Panc1 (cell line): ENCODE measurements around the gene RAB11FIP2. TPM values are rescaled to one million over a fixed set of nuclear protein-coding genes. Genes with fewer than 3 reads are reported as not detected.

Experiments used
- ATAC-seq: fragments of 200-7000 bp; cut with Tn5 transposase; 2 replicates; pipeline ENCODE4 v1.9.1; 2020; ENCODE audit warnings: mild to moderate bottlenecking, moderate library complexity
- BruUV-seq: library from RNA; stranded (reverse); fragments of 400-500 nt; replicated peaks from 2 replicates; lab custom pipeline; 2021; lab: Mats Ljungman, UMichigan
- CTCF ChIA-PET: fragments of 300-600 bp; sonication (Branson Sonifier 250); formaldehyde crosslinking; loops from one replicate; lab custom pipeline; 2022; ENCODE audit warnings: antibody characterized with exemption; lab: Charles Lee
- POLR2A ChIA-PET: fragments of 300-600 bp; sonication (Branson Sonifier 250); formaldehyde crosslinking; loops from one replicate; lab custom pipeline; 2022; ENCODE audit warnings: antibody characterized with exemption; lab: Charles Lee
- DNase-seq: peaks from one replicate; pipeline ENCODE4 v3.0.0-alpha.2; 2010; ENCODE audit warnings: low read depth, low spot score
- H3K27ac ChIP-seq: 2 replicates; pipeline ENCODE4 v1.5.1; 2011; ENCODE audit warnings: mild to moderate bottlenecking, low read length, inconsistent platforms
- H3K27me3 ChIP-seq: fragments of 200-500 bp; sonication (Bioruptor generic); 2 replicates; pipeline ENCODE4 v1.6.0; 2014; ENCODE audit warnings: low read length, inconsistent platforms; ENCODE audit not compliant: control insufficient read depth, insufficient read depth
- H3K36me3 ChIP-seq: fragments of 200-500 bp; sonication (Bioruptor generic); 2 replicates; pipeline ENCODE4 v1.5.1; 2014; ENCODE audit warnings: inconsistent platforms, mild to moderate bottlenecking, low read length, moderate library complexity; ENCODE audit not compliant: control insufficient read depth, insufficient read depth
- H3K4me1 ChIP-seq: 2 replicates; pipeline ENCODE4 v1.5.1; 2011; ENCODE audit warnings: inconsistent platforms, mild to moderate bottlenecking, low read length, moderate library complexity; ENCODE audit not compliant: control insufficient read depth, insufficient read depth
- H3K4me3 ChIP-seq, 2 experiments: 2 replicates each; pipeline ENCODE4 v1.5.1; 2011 to 2012; ENCODE audit warnings: low read depth in 2 of 2, low read length in 2 of 2, mild to moderate bottlenecking in 2 of 2, inconsistent platforms in 1 of 2, moderate library complexity in 1 of 2
- H3K9me3 ChIP-seq: fragments of 200-500 bp; sonication (Bioruptor generic); 2 replicates; pipeline ENCODE4 v1.5.1; 2014; ENCODE audit warnings: low read depth, mild to moderate bottlenecking, inconsistent platforms, low read length, moderate library complexity; ENCODE audit not compliant: control insufficient read depth, insufficient read depth
- POLR2AphosphoS5 ChIP-seq: IDR thresholded peaks from 2 replicates; pipeline ENCODE4 v1.6.1; 2012; ENCODE audit warnings: mild to moderate bottlenecking, low read depth, low read length, moderate library complexity
- SIN3A ChIP-seq: IDR thresholded peaks from 2 replicates; pipeline ENCODE4 v1.6.1; 2012; ENCODE audit warnings: low read depth, mild to moderate bottlenecking, low read length, moderate library complexity, borderline replicate concordance; ENCODE audit not compliant: insufficient read depth
- TCF7L2 ChIP-seq: IDR thresholded peaks from 2 replicates; pipeline ENCODE4 v1.6.1; 2011; ENCODE audit warnings: mild to moderate bottlenecking, low read depth, low read length, inconsistent platforms
- in situ Hi-C: cut with HindIII; loops from 2 replicates; pipeline ENCODE4 v1.10.0; 2016; ENCODE audit warnings: low sequenced_read_pairs, low pct_unique_long_range_greater_than_20kb
- intact Hi-C: fragments of 100-400 bp; cut with micrococcal nuclease; formaldehyde crosslinking; loops from one replicate; pipeline ENCODE4 v1.10.0; 2022; ENCODE audit not compliant: unreplicated experiment
- total RNA-seq: library from RNA; stranded (reverse); gene quantifications from one replicate; pipeline ENCODE4 v1.2.1, GENCODE V29; 2021; ENCODE audit not compliant: unreplicated experiment
- TF ChIP-seq, protein P1 (sequence below), 2 experiments: IDR thresholded peaks; 2 replicates each; pipeline ENCODE4 v1.6.1; 2011 to 2012; ENCODE audit warnings: low read depth in 2 of 2, control low read depth in 1 of 2, low read length in 1 of 2, mild to moderate bottlenecking in 1 of 2, moderate library complexity in 1 of 2; ENCODE audit not compliant: insufficient read depth in 1 of 2
- TF ChIP-seq, protein P2 (sequence below): fragments of 450-650 bp; IDR thresholded peaks from 2 replicates; pipeline ENCODE4 v1.5.1; 2017; ENCODE audit warnings: mild to moderate bottlenecking

The RAB11FIP2 gene
- total RNA-seq, 1 experiment from 2014 or later: 18.1 TPM

DNA sequence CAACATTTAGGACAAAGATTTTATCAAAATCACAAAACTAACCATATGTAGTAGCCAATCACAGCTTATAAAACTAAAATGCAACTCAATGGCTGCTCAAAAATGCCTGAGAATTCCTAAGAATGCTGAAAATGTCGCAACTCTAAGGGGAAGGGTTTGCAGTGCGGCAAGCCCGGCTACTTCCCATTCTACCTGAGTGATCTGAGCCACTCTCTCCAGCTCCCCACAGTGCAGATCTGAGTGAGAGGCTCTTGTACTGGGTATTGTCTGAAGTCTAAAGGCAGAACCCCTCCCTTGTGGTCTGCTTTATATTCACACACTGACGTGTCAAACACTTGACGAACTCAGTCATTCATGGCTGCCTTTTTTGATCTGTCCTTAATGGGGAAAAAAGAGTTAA is 28.9 kb downstream of the RAB11FIP2 start:
- H3K4me3 ChIP-seq: no peak overlapping the region
- in situ Hi-C loops (no loop called here), intact Hi-C loops (no loop called here)
- H3K9me3 ChIP-seq: no peaks in the 10 kb centered on the region
- ChIA-PET POLR2A (no interaction called here), CTCF (no interaction called here)
- no TSS peak for BruUV-seq
- H3K27me3 ChIP-seq: no peaks in the 10 kb centered on the region
- no peak for TF ChIP-seq SIN3A
- DNase-seq (no peak), ATAC-seq (no peak)
- no peaks in the 10 kb centered on the region for H3K4me1 ChIP-seq
- H3K27ac ChIP-seq: no peak overlapping the region
- H3K36me3 ChIP-seq: no peaks in the 10 kb centered on the region

DNA sequence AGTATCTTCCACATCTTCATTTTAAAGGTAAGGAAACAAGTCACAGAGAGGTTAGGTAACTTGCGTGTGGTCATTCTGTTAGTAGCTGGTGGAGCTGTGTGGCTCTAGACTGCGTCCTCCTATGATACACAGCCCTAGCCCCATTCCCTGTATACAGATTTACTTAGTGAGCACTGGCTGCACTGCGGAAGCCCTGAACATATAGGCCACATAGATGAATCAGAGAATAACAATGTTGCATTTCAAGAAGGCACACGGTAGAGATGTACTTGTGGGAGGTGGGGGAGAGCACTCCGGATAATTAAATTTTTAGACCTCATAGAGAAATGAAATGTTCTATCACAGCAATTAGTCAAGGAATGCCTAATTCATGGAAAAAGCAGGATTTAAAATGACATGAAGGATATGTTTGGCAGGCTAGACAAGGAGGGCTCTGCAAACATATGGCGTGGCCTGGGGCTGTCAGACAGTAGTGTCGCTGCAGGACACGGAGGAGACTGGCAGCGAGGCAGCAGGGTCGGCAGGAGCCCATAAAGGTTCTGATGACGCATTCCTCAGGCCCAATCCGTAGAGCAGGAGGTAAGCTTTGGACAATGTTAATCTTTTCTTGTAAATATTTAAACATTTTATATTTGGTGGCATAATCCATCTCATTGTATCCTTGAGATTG is 29.5 kb downstream of the RAB11FIP2 start:
- DNase-seq: no peak
- Histone ChIP-seq H3K27ac (no peak overlapping the region), H3K4me3 (no peak overlapping the region), H3K36me3 (no peaks in the 10 kb centered on the region; the same call in 1 of the 2 replicates), H3K9me3 (no peaks in the 10 kb centered on the region), H3K27me3 (no peaks in the 10 kb centered on the region), H3K4me1 (no peaks in the 10 kb centered on the region)
- TF ChIP-seq SIN3A (no peak), POLR2AphosphoS5 (no peak), TCF7L2 (no peak)
- TF ChIP-seq, protein P1, sequence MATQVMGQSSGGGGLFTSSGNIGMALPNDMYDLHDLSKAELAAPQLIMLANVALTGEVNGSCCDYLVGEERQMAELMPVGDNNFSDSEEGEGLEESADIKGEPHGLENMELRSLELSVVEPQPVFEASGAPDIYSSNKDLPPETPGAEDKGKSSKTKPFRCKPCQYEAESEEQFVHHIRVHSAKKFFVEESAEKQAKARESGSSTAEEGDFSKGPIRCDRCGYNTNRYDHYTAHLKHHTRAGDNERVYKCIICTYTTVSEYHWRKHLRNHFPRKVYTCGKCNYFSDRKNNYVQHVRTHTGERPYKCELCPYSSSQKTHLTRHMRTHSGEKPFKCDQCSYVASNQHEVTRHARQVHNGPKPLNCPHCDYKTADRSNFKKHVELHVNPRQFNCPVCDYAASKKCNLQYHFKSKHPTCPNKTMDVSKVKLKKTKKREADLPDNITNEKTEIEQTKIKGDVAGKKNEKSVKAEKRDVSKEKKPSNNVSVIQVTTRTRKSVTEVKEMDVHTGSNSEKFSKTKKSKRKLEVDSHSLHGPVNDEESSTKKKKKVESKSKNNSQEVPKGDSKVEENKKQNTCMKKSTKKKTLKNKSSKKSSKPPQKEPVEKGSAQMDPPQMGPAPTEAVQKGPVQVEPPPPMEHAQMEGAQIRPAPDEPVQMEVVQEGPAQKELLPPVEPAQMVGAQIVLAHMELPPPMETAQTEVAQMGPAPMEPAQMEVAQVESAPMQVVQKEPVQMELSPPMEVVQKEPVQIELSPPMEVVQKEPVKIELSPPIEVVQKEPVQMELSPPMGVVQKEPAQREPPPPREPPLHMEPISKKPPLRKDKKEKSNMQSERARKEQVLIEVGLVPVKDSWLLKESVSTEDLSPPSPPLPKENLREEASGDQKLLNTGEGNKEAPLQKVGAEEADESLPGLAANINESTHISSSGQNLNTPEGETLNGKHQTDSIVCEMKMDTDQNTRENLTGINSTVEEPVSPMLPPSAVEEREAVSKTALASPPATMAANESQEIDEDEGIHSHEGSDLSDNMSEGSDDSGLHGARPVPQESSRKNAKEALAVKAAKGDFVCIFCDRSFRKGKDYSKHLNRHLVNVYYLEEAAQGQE (IDR thresholded peaks at IDR 0.05; ENCODE audit: insufficient read depth in 1 of 2, low read depth in 2 of 2, low read length in 1 of 2): no peak
- TF ChIP-seq, protein P2, sequence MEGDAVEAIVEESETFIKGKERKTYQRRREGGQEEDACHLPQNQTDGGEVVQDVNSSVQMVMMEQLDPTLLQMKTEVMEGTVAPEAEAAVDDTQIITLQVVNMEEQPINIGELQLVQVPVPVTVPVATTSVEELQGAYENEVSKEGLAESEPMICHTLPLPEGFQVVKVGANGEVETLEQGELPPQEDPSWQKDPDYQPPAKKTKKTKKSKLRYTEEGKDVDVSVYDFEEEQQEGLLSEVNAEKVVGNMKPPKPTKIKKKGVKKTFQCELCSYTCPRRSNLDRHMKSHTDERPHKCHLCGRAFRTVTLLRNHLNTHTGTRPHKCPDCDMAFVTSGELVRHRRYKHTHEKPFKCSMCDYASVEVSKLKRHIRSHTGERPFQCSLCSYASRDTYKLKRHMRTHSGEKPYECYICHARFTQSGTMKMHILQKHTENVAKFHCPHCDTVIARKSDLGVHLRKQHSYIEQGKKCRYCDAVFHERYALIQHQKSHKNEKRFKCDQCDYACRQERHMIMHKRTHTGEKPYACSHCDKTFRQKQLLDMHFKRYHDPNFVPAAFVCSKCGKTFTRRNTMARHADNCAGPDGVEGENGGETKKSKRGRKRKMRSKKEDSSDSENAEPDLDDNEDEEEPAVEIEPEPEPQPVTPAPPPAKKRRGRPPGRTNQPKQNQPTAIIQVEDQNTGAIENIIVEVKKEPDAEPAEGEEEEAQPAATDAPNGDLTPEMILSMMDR: no peak
- intact Hi-C loops (no loop called here), in situ Hi-C loops (no loop called here)
- ATAC-seq: no peak
- POLR2A ChIA-PET: no interaction called here
- BruUV-seq: no TSS peak
- CTCF ChIA-PET: no interaction called here

DNA sequence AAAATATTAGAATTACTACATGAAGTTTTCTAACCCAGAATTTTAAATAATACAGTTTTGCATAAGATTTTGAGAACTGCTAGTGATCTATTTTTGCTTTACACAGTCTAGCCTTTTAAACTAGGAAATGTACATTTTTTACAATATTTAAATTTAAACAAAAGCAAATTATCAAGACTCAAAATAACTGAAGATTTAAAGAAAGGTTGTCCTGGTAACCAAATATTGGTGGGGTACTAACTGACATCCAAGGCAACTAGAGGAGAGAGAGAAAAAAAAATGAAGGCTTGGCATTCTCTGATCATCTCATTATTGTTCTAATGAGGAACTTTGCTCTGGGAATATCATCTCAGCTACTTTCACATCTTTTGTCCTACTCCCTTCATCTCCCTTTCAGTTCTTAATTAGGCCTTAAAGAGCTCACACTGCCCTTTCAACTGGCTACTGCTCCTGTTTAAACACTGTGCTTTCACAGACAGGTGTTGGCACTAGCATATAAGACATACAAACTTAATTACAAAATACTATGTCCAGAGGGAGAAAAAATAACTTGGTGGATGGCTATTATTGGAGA is 33.7 kb downstream of the RAB11FIP2 start:
- H3K9me3 ChIP-seq: no peaks in the 10 kb centered on the region
- no peak overlapping the region for H3K27ac ChIP-seq
- ChIA-PET CTCF (no interaction called here), POLR2A (no interaction called here)
- no peaks in the 10 kb centered on the region for H3K27me3 ChIP-seq
- intact Hi-C loops: no loop called here
- in situ Hi-C loops: no loop called here
- H3K36me3 ChIP-seq: no peaks in the 10 kb centered on the region; the same call in 1 of the 2 replicates
- TF ChIP-seq, protein P1 (IDR thresholded peaks at IDR 0.05; ENCODE audit: insufficient read depth in 1 of 2, low read depth in 2 of 2, low read length in 1 of 2): no peak
- TF ChIP-seq, protein P2: no peak
- TF ChIP-seq POLR2AphosphoS5 (no peak), SIN3A (no peak), TCF7L2 (no peak)
- H3K4me1 ChIP-seq: no peaks in the 10 kb centered on the region
- DNase-seq (no peak), ATAC-seq (no peak)
- no peak overlapping the region for H3K4me3 ChIP-seq
- BruUV-seq: no TSS peak
